Natural killer cell (primary cell): ENCODE measurements around the gene PTPRR. TPM values are rescaled to one million over a fixed set of nuclear protein-coding genes. Genes with fewer than 3 reads are reported as not detected.

Experiments
- ATAC-seq, 3 donors: fragments of 150-1000 bp in 2 of 3; fragments of 200-7000 bp in 1 of 3; cut with Tn5 transposase; 1 replicate in 1 of 3; 2 replicates in 2 of 3; pipeline ENCODE4 v1.10.0; 2021; ENCODE audit warnings: mild to moderate bottlenecking in 2 of 3, moderate library complexity in 2 of 3
- DNase-seq, 2 donors: peaks; one replicate each; pipeline versions ENCODE4 v3.0.0 to v3.0.0-alpha.2; 2013 to 2021; ENCODE audit warnings: mixed read lengths in 1 of 2
- H3K27ac ChIP-seq: one replicate; pipeline ENCODE4 v1.5.1; 2013; ENCODE audit warnings: mild to moderate bottlenecking, low read length
- H3K27me3 ChIP-seq: one replicate; pipeline ENCODE4 v1.6.1; 2013; ENCODE audit warnings: low read length; ENCODE audit not compliant: control insufficient read depth, insufficient read depth
- H3K36me3 ChIP-seq: one replicate; pipeline ENCODE4 v1.6.1; 2013; ENCODE audit warnings: low read length; ENCODE audit not compliant: control insufficient read depth, insufficient read depth
- H3K4me1 ChIP-seq: one replicate; pipeline ENCODE4 v1.6.1; 2013; ENCODE audit warnings: low read length; ENCODE audit not compliant: control insufficient read depth, insufficient read depth
- H3K4me3 ChIP-seq: one replicate; pipeline ENCODE4 v1.5.1; 2013; ENCODE audit warnings: low read length
- H3K9me3 ChIP-seq: one replicate; pipeline ENCODE4 v1.6.1; 2013; ENCODE audit warnings: low read length; ENCODE audit not compliant: control insufficient read depth, insufficient read depth
- H3K27ac Mint-ChIP-seq, 2 donors: one replicate each; pipeline ENCODE4 v1.8.0; 2022; ENCODE audit warnings: mild to moderate bottlenecking in 2 of 2, mixed read lengths in 2 of 2, moderate library complexity in 1 of 2
- H3K27me3 Mint-ChIP-seq, 2 donors: one replicate each; pipeline ENCODE4 v1.8.0; 2022; ENCODE audit warnings: low read depth in 2 of 2, mixed read lengths in 2 of 2
- H3K36me3 Mint-ChIP-seq: one replicate; pipeline ENCODE4 v1.8.0; 2022; ENCODE audit warnings: mixed read lengths
- H3K4me1 Mint-ChIP-seq, 2 donors: one replicate each; pipeline ENCODE4 v1.8.0; 2022; ENCODE audit warnings: mixed read lengths in 2 of 2
- H3K4me3 Mint-ChIP-seq: one replicate; pipeline ENCODE4 v1.8.0; 2022; ENCODE audit warnings: mild to moderate bottlenecking, moderate library complexity, mixed read lengths
- H3K9me3 Mint-ChIP-seq, 2 donors: one replicate each; pipeline ENCODE4 v1.8.0; 2022; ENCODE audit warnings: mixed read lengths in 2 of 2
- WGBS: methylation state at CpG from one replicate; pipeline ENCODE4 v1.1.7; 2013; ENCODE audit warnings: missing lambda C conversion rate; ENCODE audit not compliant: insufficient coverage; 5-methylcytosine and 5-hydroxymethylcytosine counted together
- intact Hi-C: fragments of 100-400 bp; cut with micrococcal nuclease; formaldehyde crosslinking; loops from one replicate; pipeline ENCODE4 v1.14.2; 2022
- total RNA-seq, 4 donors: library from RNA; stranded (reverse); fragments of 120-200 nt in 1 of 4; gene quantifications; one replicate each; pipeline versions ENCODE4 v1.2.3 to v1.2.4, GENCODE V29; 2013 to 2022
- TF ChIP-seq, protein P1 (sequence below): fragments of 200-600 bp; IDR thresholded peaks from one replicate; pipeline ENCODE4 v1.8.0; 2022; ENCODE audit warnings: antibody characterized with exemption

The PTPRR gene
- total RNA-seq, 3 donors from 2014 or later (not counting 1 experiment from before 2014, with no cell fraction given), result 0.91 to 1.3 TPM; not detected in 1

DNA sequence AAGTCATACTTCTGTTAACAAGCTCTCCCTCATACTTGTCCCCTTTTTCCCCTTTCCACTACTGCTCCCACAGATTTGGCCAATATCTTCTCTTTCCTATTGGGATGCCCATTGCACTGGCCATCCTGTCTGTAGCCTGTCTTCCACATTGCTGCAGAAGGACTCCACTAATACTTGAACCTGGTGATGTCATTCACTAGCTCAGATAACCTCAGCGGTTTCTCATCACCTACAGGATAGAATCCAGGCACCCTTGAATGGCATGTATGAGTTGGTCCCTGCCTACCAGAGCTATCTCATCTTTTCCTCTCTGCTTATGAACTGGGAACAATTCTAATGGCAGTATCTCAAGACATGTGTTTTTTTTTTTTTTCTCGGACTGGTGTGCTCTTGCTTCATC, 84.6 kb downstream of the PTPRR start:
- DNase-seq (no peak), ATAC-seq (no peak)
- intact Hi-C loops, result no loop called here
- Mint-ChIP-seq H3K9me3 (peaks cover 0 to 6% of the 10 kb centered on the region in 2 donors), H3K27me3 (peaks cover 0 to 7% of the 10 kb centered on the region in 2 donors), H3K36me3 (no peaks in the 10 kb centered on the region), H3K4me3 (no peak overlapping the region), H3K27ac (no peak overlapping the region), H3K4me1 (no peaks in the 10 kb centered on the region)
- no peaks in the 10 kb centered on the region for H3K27me3 ChIP-seq
- no peaks in the 10 kb centered on the region for H3K9me3 ChIP-seq
- no peak overlapping the region for H3K4me3 ChIP-seq
- TF ChIP-seq, protein P1, sequence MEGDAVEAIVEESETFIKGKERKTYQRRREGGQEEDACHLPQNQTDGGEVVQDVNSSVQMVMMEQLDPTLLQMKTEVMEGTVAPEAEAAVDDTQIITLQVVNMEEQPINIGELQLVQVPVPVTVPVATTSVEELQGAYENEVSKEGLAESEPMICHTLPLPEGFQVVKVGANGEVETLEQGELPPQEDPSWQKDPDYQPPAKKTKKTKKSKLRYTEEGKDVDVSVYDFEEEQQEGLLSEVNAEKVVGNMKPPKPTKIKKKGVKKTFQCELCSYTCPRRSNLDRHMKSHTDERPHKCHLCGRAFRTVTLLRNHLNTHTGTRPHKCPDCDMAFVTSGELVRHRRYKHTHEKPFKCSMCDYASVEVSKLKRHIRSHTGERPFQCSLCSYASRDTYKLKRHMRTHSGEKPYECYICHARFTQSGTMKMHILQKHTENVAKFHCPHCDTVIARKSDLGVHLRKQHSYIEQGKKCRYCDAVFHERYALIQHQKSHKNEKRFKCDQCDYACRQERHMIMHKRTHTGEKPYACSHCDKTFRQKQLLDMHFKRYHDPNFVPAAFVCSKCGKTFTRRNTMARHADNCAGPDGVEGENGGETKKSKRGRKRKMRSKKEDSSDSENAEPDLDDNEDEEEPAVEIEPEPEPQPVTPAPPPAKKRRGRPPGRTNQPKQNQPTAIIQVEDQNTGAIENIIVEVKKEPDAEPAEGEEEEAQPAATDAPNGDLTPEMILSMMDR, result no peak
- no peaks in the 10 kb centered on the region for H3K36me3 ChIP-seq
- 92% methylated on average over 2 of the region's 2 CpGs for WGBS
- H3K27ac ChIP-seq, result no peak overlapping the region
- H3K4me1 ChIP-seq, result no peaks in the 10 kb centered on the region

DNA sequence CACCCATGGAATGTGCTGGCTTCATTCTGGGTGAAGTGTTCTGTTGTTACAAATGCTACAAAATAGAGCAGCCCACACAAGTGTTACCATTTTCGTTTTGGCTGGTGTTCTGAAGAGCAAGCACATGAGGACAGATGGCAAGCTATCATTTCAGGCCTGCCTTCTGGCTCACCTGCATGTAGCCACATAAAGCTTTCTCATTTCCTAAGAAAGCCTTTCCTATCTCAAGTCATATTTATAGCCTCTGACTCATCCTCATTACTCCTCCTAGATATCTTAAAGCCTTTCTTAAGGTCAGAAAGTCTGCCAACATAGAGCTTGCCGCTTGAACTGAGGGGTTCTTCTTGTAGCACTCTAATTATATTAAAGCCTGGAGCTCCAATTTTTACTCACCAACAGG, 89.0 kb downstream of the PTPRR start:
- no peak overlapping the region for H3K27ac ChIP-seq
- Mint-ChIP-seq H3K9me3 (peaks cover 0 to 7% of the 10 kb centered on the region in 2 donors), H3K27me3 (peaks cover 0 to 7% of the 10 kb centered on the region in 2 donors), H3K27ac (no peak overlapping the region), H3K36me3 (no peaks in the 10 kb centered on the region), H3K4me1 (no peaks in the 10 kb centered on the region), H3K4me3 (no peak overlapping the region)
- TF ChIP-seq, protein P1, result no peak
- no peak overlapping the region for H3K4me3 ChIP-seq
- no peak for ATAC-seq
- no peaks in the 10 kb centered on the region for H3K27me3 ChIP-seq
- intact Hi-C loops, result no loop called here
- WGBS, result 60% methylated on average over 2 of the region's 2 CpGs
- H3K36me3 ChIP-seq, result no peaks in the 10 kb centered on the region
- no peaks in the 10 kb centered on the region for H3K4me1 ChIP-seq
- no peaks in the 10 kb centered on the region for H3K9me3 ChIP-seq
- no peak for DNase-seq

DNA sequence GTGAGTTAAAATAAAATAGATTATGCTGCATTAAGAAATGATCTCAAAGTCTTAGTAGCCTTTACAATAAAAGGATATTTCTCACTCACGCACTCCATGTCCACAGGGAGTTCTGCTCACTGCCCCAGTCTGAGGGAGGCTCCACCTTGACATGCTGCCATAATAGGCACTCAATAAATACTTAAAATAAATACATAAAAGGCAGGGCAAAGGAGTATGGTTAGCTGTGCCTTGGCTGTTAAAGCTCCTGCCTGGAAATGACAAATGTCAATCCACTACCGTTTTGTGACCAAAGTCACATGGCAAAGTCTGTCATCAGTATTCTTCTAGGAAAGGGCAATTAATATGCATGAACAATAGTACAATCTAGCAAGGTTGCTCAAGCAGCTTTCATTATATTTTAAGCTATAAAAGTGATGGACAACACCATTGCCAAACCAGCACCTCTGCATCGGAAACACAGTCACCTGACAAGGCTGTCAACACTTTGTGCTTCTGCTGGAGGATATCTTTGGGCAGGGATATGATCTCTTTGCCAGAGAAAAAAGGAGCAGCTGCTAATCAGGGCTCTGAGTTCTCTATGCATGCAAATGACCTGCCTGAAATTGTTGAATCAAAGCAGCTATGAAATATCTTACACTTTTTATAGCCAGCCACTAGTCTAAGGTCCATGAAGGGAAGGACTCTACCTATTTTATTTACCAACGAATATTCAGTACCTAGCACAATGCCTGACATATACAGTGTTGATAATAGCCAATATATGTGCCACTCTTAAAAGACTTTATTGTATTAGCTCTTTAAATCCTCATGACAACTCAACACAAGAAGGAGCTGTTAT, 90.1 kb downstream of the PTPRR start:
- Mint-ChIP-seq H3K27ac (no peak overlapping the region), H3K4me1 (no peaks in the 10 kb centered on the region), H3K9me3 (peaks cover 0 to 5% of the 10 kb centered on the region in 2 donors), H3K36me3 (no peaks in the 10 kb centered on the region), H3K4me3 (no peak overlapping the region), H3K27me3 (peaks cover 0 to 5% of the 10 kb centered on the region in 2 donors)
- Histone ChIP-seq H3K27me3 (no peaks in the 10 kb centered on the region), H3K4me3 (no peak overlapping the region), H3K9me3 (no peaks in the 10 kb centered on the region), H3K36me3 (no peaks in the 10 kb centered on the region), H3K4me1 (no peaks in the 10 kb centered on the region), H3K27ac (no peak overlapping the region)
- DNase-seq (no peak), ATAC-seq (no peak)
- TF ChIP-seq, protein P1, result no peak
- intact Hi-C loops, result no loop called here
- 92% methylated on average over 3 of the region's 4 CpGs for WGBS
